Measurements from ENCODE around the gene CFAP126. TPM values are rescaled to one million over a fixed set of nuclear protein-coding genes. Genes with fewer than 3 reads are reported as not detected.
A peak's percentile ranks its signal among the peaks of the same experiment; 100 is the strongest.

The CFAP126 gene
- total and polyA plus RNA-seq, 4 experiments from 2014 or later: not detected

GRCh38 chr1:161388639-161389038 is 21.0 kb upstream of the CFAP126 start:
- CTCF ChIA-PET (ENCODE audit: partially characterized antibody): interaction anchor here (0.7 to 15.8 kb wide), 2 partner anchors 164 to 208 kb away, joined by 3 to 245 read pairs; partner anchors contain the start of genes APOA2 and TOMM40L
- Histone ChIP-seq H3K4me1 (ENCODE audit: insufficient read depth, low read length) (peaks cover 29% of the 10 kb centered on the region), H3K9me3 (ENCODE audit: control insufficient read depth in 1 of 2, low read length in 2 of 2) (no peaks in the 10 kb centered on the region), H3K4me3 (ENCODE audit: low read length in 2 of 2) (no peak overlapping the region), H3K27me3 (ENCODE audit: insufficient read depth, low read length) (no peaks in the 10 kb centered on the region), H3K36me3 (ENCODE audit: insufficient read depth, low read length) (no peaks in the 10 kb centered on the region), H3K27ac (ENCODE audit: low read depth, low read length) (no peak overlapping the region)
- no peak for DNase-seq
- POLR2A ChIA-PET (ENCODE audit: partially characterized antibody): interaction anchor here (1.5 to 3.4 kb wide), 5 partner anchors 11 to 235 kb away, joined by 4 to 27 read pairs (median 12); partner anchors contain the start of genes NDUFS2, SDHC, TOMM40L and UFC1
- H3K27me3 Mint-ChIP-seq: no peaks in the 10 kb centered on the region
- peak overlapping the region in 7 of 8 donors; percentile 27 to 95 (median 93) for H3K4me3 Mint-ChIP-seq
- H3K27ac Mint-ChIP-seq: peak overlapping the region; percentile 65 to 99 (median 97)
- peaks cover 12 to 48% (median 33%) of the 10 kb centered on the region in 4 donors for H3K4me1 Mint-ChIP-seq
- peaks cover 0 to 4% of the 10 kb centered on the region in 2 donors for H3K36me3 Mint-ChIP-seq
- no peaks in the 10 kb centered on the region for H3K9me3 Mint-ChIP-seq
- intact Hi-C loops (cut with micrococcal nuclease): no loop called here

DNA sequence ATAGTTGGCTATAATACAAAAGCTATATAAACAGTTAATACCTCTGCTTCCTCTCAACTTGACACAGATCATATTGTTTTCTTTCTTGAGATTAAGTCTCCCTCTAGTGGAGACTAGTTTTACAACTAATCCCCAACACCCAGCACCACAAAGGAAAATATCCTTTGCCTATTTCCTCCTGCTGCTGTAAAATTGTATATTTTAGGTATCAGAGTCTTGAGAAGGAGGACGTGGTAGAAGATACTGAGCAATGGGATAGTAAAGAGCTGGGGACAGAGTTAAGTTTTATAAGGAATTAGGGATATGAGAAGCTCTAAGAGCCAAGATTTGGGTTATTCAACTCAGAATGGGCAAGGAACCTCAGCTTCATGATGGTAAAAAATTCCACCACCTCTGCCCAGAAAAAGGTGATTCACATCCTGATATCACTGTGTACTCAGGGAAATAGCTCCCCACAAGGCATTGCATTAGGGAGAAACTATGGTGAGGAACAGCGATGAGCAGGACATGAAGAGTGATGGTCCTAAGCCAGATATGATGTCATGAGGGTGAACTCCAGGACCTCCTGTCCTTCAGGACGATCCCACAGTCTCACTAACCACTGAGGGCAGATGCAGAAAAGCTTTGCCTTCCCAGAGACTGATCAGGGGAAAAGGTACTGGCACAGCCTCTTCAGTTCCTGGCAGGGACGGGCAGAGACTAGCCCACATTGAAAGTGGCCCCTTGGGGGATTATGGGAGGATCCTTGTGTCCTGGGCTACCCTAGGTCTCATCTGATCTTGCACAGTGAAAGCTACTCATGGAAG is 14.7 kb upstream of the CFAP126 start:
- Mint-ChIP-seq H3K36me3 (no peaks in the 10 kb centered on the region), H3K27me3 (no peaks in the 10 kb centered on the region), H3K27ac (peak overlapping the region in 3 of 7 donors; percentile 3 to 76 (median 7)), H3K9me3 (no peaks in the 10 kb centered on the region), H3K4me1 (peaks cover 7 to 14% (median 13%) of the 10 kb centered on the region in 4 donors), H3K4me3 (no peak overlapping the region)
- DNase-seq: peak in 4 of 5 donors; percentile 48 to 61 (median 56)
- no peaks in the 10 kb centered on the region for H3K27me3 ChIP-seq (ENCODE audit: insufficient read depth, low read length)
- H3K4me1 ChIP-seq (ENCODE audit: insufficient read depth, low read length): peaks cover 17% of the 10 kb centered on the region
- no peaks in the 10 kb centered on the region for H3K36me3 ChIP-seq (ENCODE audit: insufficient read depth, low read length)
- H3K27ac ChIP-seq (ENCODE audit: low read depth, low read length): no peak overlapping the region
- ChIA-PET CTCF (ENCODE audit: partially characterized antibody) (interaction anchor here (0.7 to 15.8 kb wide), 34 partner anchors 8 to 385 kb away, joined by 3 to 245 read pairs (median 4); partner anchors contain the start of genes ADAMTS4, APOA2, CFAP126 and FCER1G), POLR2A (ENCODE audit: partially characterized antibody) (interaction anchor here (0.7 to 1.3 kb wide), 5 partner anchors 12 to 216 kb away, joined by 3 to 7 read pairs (median 5); partner anchors contain the start of genes NDUFS2, PPOX and TOMM40L)
- no peaks in the 10 kb centered on the region for H3K9me3 ChIP-seq (ENCODE audit: control insufficient read depth in 1 of 2, low read length in 2 of 2)
- intact Hi-C loops (cut with micrococcal nuclease): loop anchor here (1.0 to 5.0 kb wide), 3 partner anchors 155 to 385 kb away; no protein-coding TSS in a partner anchor
- H3K4me3 ChIP-seq (ENCODE audit: low read length in 2 of 2): no peak overlapping the region

GRCh38 chr1:161381707-161382106 is 14.0 kb upstream of the CFAP126 start:
- Mint-ChIP-seq H3K36me3 (no peaks in the 10 kb centered on the region), H3K4me3 (no peak overlapping the region), H3K27me3 (no peaks in the 10 kb centered on the region), H3K9me3 (no peaks in the 10 kb centered on the region), H3K4me1 (peaks cover 5 to 8% (median 7%) of the 10 kb centered on the region in 4 donors), H3K27ac (no peak overlapping the region)
- intact Hi-C loops (cut with micrococcal nuclease): loop anchor here (1.0 to 5.0 kb wide), 3 partner anchors 154 to 384 kb away; no protein-coding TSS in a partner anchor
- ChIA-PET CTCF (ENCODE audit: partially characterized antibody) (interaction anchor here (0.7 to 15.8 kb wide), 29 partner anchors 8 to 384 kb away, joined by 3 to 245 read pairs (median 5); partner anchors contain the start of genes ADAMTS4, APOA2, CFAP126 and FCER1G), POLR2A (ENCODE audit: partially characterized antibody) (interaction anchor here (0.7 to 1.3 kb wide), 4 partner anchors 11 to 215 kb away, joined by 3 to 7 read pairs (median 5); partner anchors contain the start of genes PPOX and TOMM40L)
- DNase-seq: no peak
- H3K27ac ChIP-seq (ENCODE audit: low read depth, low read length): no peak overlapping the region
- H3K27me3 ChIP-seq (ENCODE audit: insufficient read depth, low read length): no peaks in the 10 kb centered on the region
- H3K36me3 ChIP-seq (ENCODE audit: insufficient read depth, low read length): no peaks in the 10 kb centered on the region
- peaks cover 10% of the 10 kb centered on the region for H3K4me1 ChIP-seq (ENCODE audit: insufficient read depth, low read length)
- no peak overlapping the region for H3K4me3 ChIP-seq (ENCODE audit: low read length in 2 of 2)
- H3K9me3 ChIP-seq (ENCODE audit: control insufficient read depth in 1 of 2, low read length in 2 of 2): no peaks in the 10 kb centered on the region

- H3K27me3 Mint-ChIP-seq: no peaks in the 10 kb centered on the region
- Histone ChIP-seq H3K4me1 (ENCODE audit: insufficient read depth, low read length) (no peaks in the 10 kb centered on the region), H3K9me3 (ENCODE audit: control insufficient read depth in 1 of 2, low read length in 2 of 2) (no peaks in the 10 kb centered on the region), H3K27me3 (ENCODE audit: insufficient read depth, low read length) (no peaks in the 10 kb centered on the region), H3K36me3 (ENCODE audit: insufficient read depth, low read length) (no peaks in the 10 kb centered on the region), H3K27ac (ENCODE audit: low read depth, low read length) (no peak overlapping the region), H3K4me3 (ENCODE audit: low read length in 2 of 2) (no peak overlapping the region)
- H3K4me3 Mint-ChIP-seq: no peak overlapping the region
- POLR2A ChIA-PET (ENCODE audit: partially characterized antibody): no interaction called here
- H3K4me1 Mint-ChIP-seq: peaks cover 0 to 2% (median under 1%) of the 10 kb centered on the region in 4 donors
- no peak for DNase-seq
- H3K27ac Mint-ChIP-seq: no peak overlapping the region
- H3K36me3 Mint-ChIP-seq: no peaks in the 10 kb centered on the region
- CTCF ChIA-PET (ENCODE audit: partially characterized antibody): interaction anchor here (15.8 kb wide), 1 partner anchor 154 kb away, joined by 245 read pairs; the partner anchor contains the start of genes APOA2 and TOMM40L
- intact Hi-C loops (cut with micrococcal nuclease): no loop called here
- no peaks in the 10 kb centered on the region for H3K9me3 Mint-ChIP-seq
Observed at GRCh38 chr1:161379071-161379470, 11.4 kb upstream of the CFAP126 start.

- no peaks in the 10 kb centered on the region for H3K27me3 ChIP-seq (ENCODE audit: insufficient read depth, low read length)
- DNase-seq: no peak
- ChIA-PET POLR2A (ENCODE audit: partially characterized antibody) (no interaction called here), CTCF (ENCODE audit: partially characterized antibody) (interaction anchor here (0.8 to 15.8 kb wide), 2 partner anchors 10 to 153 kb away, joined by 3 to 245 read pairs; partner anchors contain the start of genes APOA2, CFAP126 and TOMM40L)
- H3K27me3 Mint-ChIP-seq: no peaks in the 10 kb centered on the region
- H3K36me3 ChIP-seq (ENCODE audit: insufficient read depth, low read length): no peaks in the 10 kb centered on the region
- intact Hi-C loops (cut with micrococcal nuclease): no loop called here
- H3K4me1 ChIP-seq (ENCODE audit: insufficient read depth, low read length): no peaks in the 10 kb centered on the region
- H3K4me3 Mint-ChIP-seq: no peak overlapping the region
- no peaks in the 10 kb centered on the region for H3K9me3 ChIP-seq (ENCODE audit: control insufficient read depth in 1 of 2, low read length in 2 of 2)
- no peak overlapping the region for H3K27ac Mint-ChIP-seq
- no peak overlapping the region for H3K4me3 ChIP-seq (ENCODE audit: low read length in 2 of 2)
- no peak overlapping the region for H3K27ac ChIP-seq (ENCODE audit: low read depth, low read length)
- H3K36me3 Mint-ChIP-seq: no peaks in the 10 kb centered on the region
- H3K4me1 Mint-ChIP-seq: peaks cover 0 to 2% (median under 1%) of the 10 kb centered on the region in 4 donors
- no peaks in the 10 kb centered on the region for H3K9me3 Mint-ChIP-seq
Observed at GRCh38 chr1:161378014-161378413, 10.3 kb upstream of the CFAP126 start.

DNA sequence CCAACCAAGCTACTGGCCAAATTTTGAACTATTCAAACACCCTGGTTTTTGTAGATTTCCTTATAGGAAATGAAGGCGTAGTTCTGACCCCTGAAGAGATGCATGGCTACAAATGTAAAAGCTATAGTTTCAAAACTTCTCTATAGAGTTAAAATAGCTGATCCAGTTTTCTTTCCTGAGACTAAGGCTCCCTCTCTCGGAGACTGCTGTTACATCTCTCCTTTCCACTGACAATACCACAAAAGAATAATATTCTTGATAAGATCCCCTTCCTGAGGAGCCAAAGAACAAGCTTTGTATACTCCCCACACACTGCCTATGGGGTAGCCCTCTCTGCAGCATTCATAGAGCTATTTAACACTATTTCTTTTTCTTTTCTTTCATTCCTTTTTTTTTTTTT is 6.7 kb upstream of the CFAP126 start:
- Histone ChIP-seq H3K9me3 (ENCODE audit: control insufficient read depth in 1 of 2, low read length in 2 of 2) (no peaks in the 10 kb centered on the region), H3K36me3 (ENCODE audit: insufficient read depth, low read length) (no peaks in the 10 kb centered on the region), H3K27me3 (ENCODE audit: insufficient read depth, low read length) (no peaks in the 10 kb centered on the region), H3K27ac (ENCODE audit: low read depth, low read length) (no peak overlapping the region), H3K4me3 (ENCODE audit: low read length in 2 of 2) (no peak overlapping the region), H3K4me1 (ENCODE audit: insufficient read depth, low read length) (no peaks in the 10 kb centered on the region)
- Mint-ChIP-seq H3K27ac (peak overlapping the region in 1 of 7 donors; percentile 22), H3K9me3 (no peaks in the 10 kb centered on the region), H3K27me3 (no peaks in the 10 kb centered on the region), H3K4me1 (no peaks in the 10 kb centered on the region), H3K36me3 (no peaks in the 10 kb centered on the region), H3K4me3 (no peak overlapping the region)
- no peak for DNase-seq
- POLR2A ChIA-PET (ENCODE audit: partially characterized antibody): no interaction called here
- CTCF ChIA-PET (ENCODE audit: partially characterized antibody): interaction anchor here (0.5 to 2.0 kb wide), 9 partner anchors 10 to 275 kb away, joined by 3 to 6 read pairs (median 3); partner anchors contain the start of gene TOMM40L
- intact Hi-C loops (cut with micrococcal nuclease): no loop called here

- Mint-ChIP-seq H3K4me3 (no peak overlapping the region), H3K4me1 (no peaks in the 10 kb centered on the region), H3K9me3 (no peaks in the 10 kb centered on the region), H3K36me3 (no peaks in the 10 kb centered on the region), H3K27me3 (no peaks in the 10 kb centered on the region), H3K27ac (peak overlapping the region in 1 of 7 donors; percentile 41)
- no peak overlapping the region for H3K4me3 ChIP-seq (ENCODE audit: low read length in 2 of 2)
- H3K27ac ChIP-seq (ENCODE audit: low read depth, low read length): no peak overlapping the region
- intact Hi-C loops (cut with micrococcal nuclease): no loop called here
- H3K9me3 ChIP-seq (ENCODE audit: control insufficient read depth in 1 of 2, low read length in 2 of 2): no peaks in the 10 kb centered on the region
- no peaks in the 10 kb centered on the region for H3K4me1 ChIP-seq (ENCODE audit: insufficient read depth, low read length)
- DNase-seq: no peak
- H3K36me3 ChIP-seq (ENCODE audit: insufficient read depth, low read length): no peaks in the 10 kb centered on the region
- H3K27me3 ChIP-seq (ENCODE audit: insufficient read depth, low read length): no peaks in the 10 kb centered on the region
- CTCF ChIA-PET (ENCODE audit: partially characterized antibody): interaction anchor here (1.2 to 2.0 kb wide), 3 partner anchors 11 to 182 kb away, joined by 5 to 6 read pairs (median 6); no protein-coding TSS in a partner anchor
- POLR2A ChIA-PET (ENCODE audit: partially characterized antibody): no interaction called here
Observed at GRCh38 chr1:161373442-161373841, 5.8 kb upstream of the CFAP126 start.

Measured in CD4-positive, alpha-beta memory T cell (primary cell).